Measurements from ENCODE around the gene CBY2. TPM values are rescaled to one million over a fixed set of nuclear protein-coding genes. Genes with fewer than 3 reads are reported as not detected.

CBY2 gene
- total RNA-seq, 1 experiment from 2014 or later: not detected

DNA sequence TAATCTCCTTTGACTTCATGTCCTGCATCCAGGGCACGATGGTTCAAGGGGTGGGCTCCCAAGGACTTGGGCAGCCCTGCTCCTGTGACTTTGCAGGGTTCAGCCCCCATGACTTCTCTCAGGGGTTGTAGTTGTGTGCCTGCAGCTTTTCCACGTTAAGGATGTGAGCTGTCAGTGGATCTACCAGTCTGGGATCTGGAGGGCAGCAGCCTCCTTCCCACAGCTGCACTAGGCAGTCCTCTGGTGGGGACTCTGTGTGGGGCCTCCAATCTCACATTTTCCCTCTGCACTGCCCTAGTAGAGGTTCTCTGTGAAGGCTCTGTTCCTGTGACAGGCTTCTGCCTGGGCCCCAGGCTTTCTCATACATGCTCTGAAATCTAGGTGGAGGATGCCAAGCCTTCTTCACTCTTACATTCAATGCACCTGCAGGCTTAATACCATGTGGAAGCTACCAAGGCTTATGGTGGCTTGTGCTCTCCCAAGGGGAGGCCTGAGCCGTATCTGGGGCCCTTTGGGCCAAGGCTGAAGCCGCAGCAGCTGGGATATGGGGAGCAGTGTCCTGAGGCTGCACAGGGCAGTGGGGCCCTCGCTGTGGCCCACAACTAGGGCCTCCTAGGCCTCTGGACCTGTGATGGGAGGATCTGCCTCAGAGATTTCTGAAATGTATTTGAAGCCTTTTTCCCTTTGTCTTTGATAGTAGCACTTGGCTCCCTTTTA lies 47.3 kb upstream of the CBY2 start:
- H3K36me3 Mint-ChIP-seq (ENCODE audit: insufficient read depth in 1 of 3, low read depth in 3 of 3): no peaks in the 10 kb centered on the region

More for the DNA sequence above, 47.3 kb upstream of the CBY2 start:
- no peak overlapping the region for H3T11ph ChIP-seq (ENCODE audit: low read length)
- no peak overlapping the region for H3K27ac Mint-ChIP-seq
- DNase-seq: no peak
- no peak overlapping the region for H3K27ac ChIP-seq (ENCODE audit: insufficient read length, low read depth, low read length)
- H4K5ac ChIP-seq (ENCODE audit: insufficient read length, low read depth, low read length): no peak overlapping the region
- no peak overlapping the region for H3K4me2 ChIP-seq (ENCODE audit: insufficient read depth, insufficient read length, low read length)
- H4K20me1 ChIP-seq (ENCODE audit: control insufficient read depth, insufficient read depth, insufficient read length): no peaks in the 10 kb centered on the region
- no peaks in the 10 kb centered on the region for H3K9me3 ChIP-seq (ENCODE audit: control insufficient read depth, low read depth, low read length)
- H3K79me1 ChIP-seq (ENCODE audit: insufficient read depth, low read depth, low read length, poor library complexity, severe bottlenecking): no peaks in the 10 kb centered on the region
- no peak overlapping the region for H2AK5ac ChIP-seq (ENCODE audit: insufficient read length, low read length)
- no peak overlapping the region for H3K9ac ChIP-seq (ENCODE audit: extremely low read depth, insufficient read length, low read length)
- H2BK15ac ChIP-seq (ENCODE audit: low read depth, low read length): no peak overlapping the region
- no peak overlapping the region for H2AFZ ChIP-seq (ENCODE audit: low read length)
- H3K23me2 ChIP-seq (ENCODE audit: insufficient read length, low read depth, low read length, poor library complexity, severe bottlenecking): no peaks in the 10 kb centered on the region
- H2BK5ac ChIP-seq (ENCODE audit: insufficient read length, low read length): no peak overlapping the region
- no peak overlapping the region for H3K56ac ChIP-seq (ENCODE audit: insufficient read length, low read depth, low read length)
- H2BK12ac ChIP-seq (ENCODE audit: insufficient read length, low read depth, low read length): no peak overlapping the region
- H3K18ac ChIP-seq (ENCODE audit: insufficient read length, low read depth, low read length): no peak overlapping the region
- no peak overlapping the region for H3K4me3 Mint-ChIP-seq
- H3K4me1 ChIP-seq (ENCODE audit: insufficient read depth, low read length): no peaks in the 10 kb centered on the region
- no peak overlapping the region for H2BK20ac ChIP-seq (ENCODE audit: low read depth, low read length, poor library complexity, severe bottlenecking)
- no peak overlapping the region for H3K14ac ChIP-seq (ENCODE audit: insufficient read depth, low read length)
- H3K4me1 Mint-ChIP-seq: no peaks in the 10 kb centered on the region
- TF ChIP-seq, protein P1, sequence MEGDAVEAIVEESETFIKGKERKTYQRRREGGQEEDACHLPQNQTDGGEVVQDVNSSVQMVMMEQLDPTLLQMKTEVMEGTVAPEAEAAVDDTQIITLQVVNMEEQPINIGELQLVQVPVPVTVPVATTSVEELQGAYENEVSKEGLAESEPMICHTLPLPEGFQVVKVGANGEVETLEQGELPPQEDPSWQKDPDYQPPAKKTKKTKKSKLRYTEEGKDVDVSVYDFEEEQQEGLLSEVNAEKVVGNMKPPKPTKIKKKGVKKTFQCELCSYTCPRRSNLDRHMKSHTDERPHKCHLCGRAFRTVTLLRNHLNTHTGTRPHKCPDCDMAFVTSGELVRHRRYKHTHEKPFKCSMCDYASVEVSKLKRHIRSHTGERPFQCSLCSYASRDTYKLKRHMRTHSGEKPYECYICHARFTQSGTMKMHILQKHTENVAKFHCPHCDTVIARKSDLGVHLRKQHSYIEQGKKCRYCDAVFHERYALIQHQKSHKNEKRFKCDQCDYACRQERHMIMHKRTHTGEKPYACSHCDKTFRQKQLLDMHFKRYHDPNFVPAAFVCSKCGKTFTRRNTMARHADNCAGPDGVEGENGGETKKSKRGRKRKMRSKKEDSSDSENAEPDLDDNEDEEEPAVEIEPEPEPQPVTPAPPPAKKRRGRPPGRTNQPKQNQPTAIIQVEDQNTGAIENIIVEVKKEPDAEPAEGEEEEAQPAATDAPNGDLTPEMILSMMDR (conservative IDR thresholded peaks at IDR 0.05): no peak
- no peaks in the 10 kb centered on the region for H3K27me3 ChIP-seq (ENCODE audit: insufficient read depth, low read length)
- H3K23ac ChIP-seq (ENCODE audit: insufficient read length, low read depth, low read length): no peak overlapping the region
- H4K91ac ChIP-seq (ENCODE audit: insufficient read length, low read depth, low read length): no peak overlapping the region
- no peak overlapping the region for H4K8ac ChIP-seq (replicated peaks; ENCODE audit: insufficient read length, low read depth, low read length)
- no peaks in the 10 kb centered on the region for H3K79me2 ChIP-seq (ENCODE audit: insufficient read depth, low read length)
- no peak overlapping the region for H2BK120ac ChIP-seq (ENCODE audit: low read depth, low read length, poor library complexity, severe bottlenecking)
- H3K27me3 Mint-ChIP-seq (ENCODE audit: low read depth): no peaks in the 10 kb centered on the region
- H3K9me3 Mint-ChIP-seq: 0 out of 5 replicates have a peak, but pooled peaks cover 0 to 3% of the 10 kb centered on the region in 2 experiments
- H3K4ac ChIP-seq (ENCODE audit: low read depth, low read length): no peak overlapping the region
- no CpG with 5 or more reads among the region's 5 CpGs for WGBS (ENCODE audit: extremely low coverage, insufficient read length, low lambda C conversion rate)
